Psoas muscle (tissue), 8 donors: ENCODE measurements around the gene MAPT. TPM values are rescaled to one million over a fixed set of nuclear protein-coding genes. Genes with fewer than 3 reads are reported as not detected.

ENCODE experiments used
- ATAC-seq, 4 donors: fragments of 200-7000 bp; cut with Tn5 transposase; one replicate each; pipeline ENCODE4 v1.9.1; 2020; ENCODE audit warnings: moderate library complexity in 3 of 4, mild to moderate bottlenecking in 2 of 4
- DNase-seq, 2 donors: peaks; one replicate each; pipeline ENCODE4 v3.0.0-alpha.2; 2020
- H3K27ac ChIP-seq: fragments of 200-600 bp; one replicate; pipeline ENCODE4 v1.8.0; 2022
- H3K27me3 ChIP-seq, 3 donors: fragments of 200-600 bp in 1 of 3; one replicate each; pipeline versions ENCODE4 v1.6.1 to v1.8.0; 2013 to 2022; ENCODE audit warnings: low read length in 2 of 3, mild to moderate bottlenecking in 2 of 3, moderate library complexity in 1 of 3; ENCODE audit not compliant: insufficient read depth in 3 of 3
- H3K36me3 ChIP-seq, 2 donors: fragments of 200-600 bp in 1 of 2; one replicate each; pipeline versions ENCODE4 v1.6.1 to v1.8.0; 2013 to 2022; ENCODE audit warnings: low read depth in 1 of 2, mild to moderate bottlenecking in 1 of 2, moderate library complexity in 1 of 2; ENCODE audit not compliant: insufficient read depth in 1 of 2
- H3K4me1 ChIP-seq: fragments of 200-600 bp; one replicate; pipeline ENCODE4 v1.8.0; 2022
- H3K4me3 ChIP-seq: fragments of 200-600 bp; one replicate; pipeline ENCODE4 v1.8.0; 2022; ENCODE audit warnings: mild to moderate bottlenecking
- H3K9me3 ChIP-seq: fragments of 200-600 bp; one replicate; pipeline ENCODE4 v1.8.0; 2022
- WGBS, 3 donors: extraction: QIAGEN DNeasy Blood & Tissue Kit; methylation state at CpG; one replicate each; pipeline versions ENCODE4 v1.1.6 to v1.1.7; 2013; 5-methylcytosine and 5-hydroxymethylcytosine counted together
- intact Hi-C, 2 donors: fragments of 100-400 bp; cut with DNase I; formaldehyde crosslinking; loops; one replicate each; pipeline versions ENCODE4 v1.11.0 to v1.14.2; 2022
- polyA plus RNA-seq, 3 donors: library from polyadenylated mRNA; stranded (reverse); fragments of 200-250 nt; gene quantifications; one replicate each; pipeline ENCODE4 v1.2.3, GENCODE V29; 2013
- total RNA-seq, 4 donors: library from RNA; stranded (reverse); fragmentation: NEBNext Ultra II Directional in 2 of 4; extraction: Animal tissue kit (Norgen Biotek cat#: 25700) in 2 of 4; gene quantifications; one replicate each; pipeline versions ENCODE4 v1.2.1 to v1.2.4, GENCODE V29; 2021 to 2023
- TF ChIP-seq, protein P1 (sequence below): fragments of 200-600 bp; IDR thresholded peaks from one replicate; pipeline ENCODE4 v1.8.0; 2022; ENCODE audit warnings: antibody characterized with exemption
- donor health status: healthy with polysubstance abuse.
- donor health status: DM: no; HTN: no; CAD: no; lungs with moderate emphysema.
- donor health status: Bipolar disorder and iron deficiency.
- donor health status: healthy.
- donor health status: DM: yes; HTN: yes; CAD: no.
- donor health status: DM: no; HTN: no; CAD: no.
- donor health status: DM: no; HTN: no; CAD: no.
- donor health status: DM: yes; HTN: yes; CAD: no.

MAPT gene
- total and polyA plus RNA-seq, 7 donors, result 16.0 to 253 (median 104) TPM

DNA sequence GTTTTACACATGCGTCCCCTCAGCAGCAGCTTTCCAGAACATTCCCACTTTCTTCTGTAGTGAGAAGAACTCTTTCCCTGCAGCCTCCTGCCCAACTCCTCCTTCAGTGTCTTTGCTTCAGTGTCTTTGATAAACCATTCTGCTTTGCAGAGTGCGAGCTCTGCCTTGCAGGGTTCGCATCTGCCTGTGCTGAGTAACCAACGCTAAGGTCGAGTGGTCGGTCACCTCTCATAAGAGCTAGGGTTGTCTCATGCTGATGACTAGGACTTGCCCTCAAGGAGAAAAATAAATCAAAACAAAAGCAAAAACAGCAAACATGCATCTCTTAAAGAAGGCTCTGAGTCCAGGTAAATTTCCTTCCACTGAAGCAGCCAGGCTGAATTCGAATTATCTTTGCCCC is 22.7 kb downstream of the MAPT start:
- peaks cover 43% of the 10 kb centered on the region for H3K4me1 ChIP-seq
- ATAC-seq (no peak), DNase-seq (no peak)
- 79 to 83% (median 80%) methylated on average over 7 of the region's 7 CpGs for WGBS, 3 donors
- H3K27ac ChIP-seq, result no peak overlapping the region
- intact Hi-C loops, result no loop called here
- peaks cover 0 to 4% of the 10 kb centered on the region in 2 donors for H3K36me3 ChIP-seq
- no peaks in the 10 kb centered on the region for H3K27me3 ChIP-seq
- H3K9me3 ChIP-seq, result no peaks in the 10 kb centered on the region
- H3K4me3 ChIP-seq, result no peak overlapping the region
- TF ChIP-seq, protein P1, sequence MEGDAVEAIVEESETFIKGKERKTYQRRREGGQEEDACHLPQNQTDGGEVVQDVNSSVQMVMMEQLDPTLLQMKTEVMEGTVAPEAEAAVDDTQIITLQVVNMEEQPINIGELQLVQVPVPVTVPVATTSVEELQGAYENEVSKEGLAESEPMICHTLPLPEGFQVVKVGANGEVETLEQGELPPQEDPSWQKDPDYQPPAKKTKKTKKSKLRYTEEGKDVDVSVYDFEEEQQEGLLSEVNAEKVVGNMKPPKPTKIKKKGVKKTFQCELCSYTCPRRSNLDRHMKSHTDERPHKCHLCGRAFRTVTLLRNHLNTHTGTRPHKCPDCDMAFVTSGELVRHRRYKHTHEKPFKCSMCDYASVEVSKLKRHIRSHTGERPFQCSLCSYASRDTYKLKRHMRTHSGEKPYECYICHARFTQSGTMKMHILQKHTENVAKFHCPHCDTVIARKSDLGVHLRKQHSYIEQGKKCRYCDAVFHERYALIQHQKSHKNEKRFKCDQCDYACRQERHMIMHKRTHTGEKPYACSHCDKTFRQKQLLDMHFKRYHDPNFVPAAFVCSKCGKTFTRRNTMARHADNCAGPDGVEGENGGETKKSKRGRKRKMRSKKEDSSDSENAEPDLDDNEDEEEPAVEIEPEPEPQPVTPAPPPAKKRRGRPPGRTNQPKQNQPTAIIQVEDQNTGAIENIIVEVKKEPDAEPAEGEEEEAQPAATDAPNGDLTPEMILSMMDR, result no peak

DNA sequence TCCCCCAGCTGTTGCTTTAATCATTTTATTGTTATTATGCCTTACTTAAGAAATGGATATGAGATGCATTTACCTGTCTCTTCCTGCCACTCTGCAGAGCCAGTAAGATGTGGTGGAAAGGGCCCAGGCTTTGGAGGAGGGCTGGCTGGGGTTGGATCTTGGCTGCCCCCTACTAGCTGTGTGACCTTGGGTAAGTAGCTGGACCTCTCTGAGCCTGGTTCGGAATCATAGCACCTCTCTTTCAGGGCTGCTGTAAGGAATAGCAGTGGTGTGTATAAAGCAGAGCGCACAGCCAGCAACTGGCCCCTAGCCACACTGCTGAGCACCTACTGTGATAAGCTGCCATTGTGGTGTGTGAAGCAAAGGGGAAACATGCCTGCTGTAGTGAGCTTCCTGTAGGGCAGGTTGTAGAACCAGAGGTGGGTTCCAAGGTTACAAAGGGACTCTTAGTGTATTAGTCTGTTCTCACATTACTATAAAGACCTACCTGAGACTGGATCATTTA is 23.9 kb downstream of the MAPT start:
- 89 to 100% (median 92%) methylated on average over 2 of the region's 2 CpGs for WGBS, 3 donors
- DNase-seq (no peak), ATAC-seq (no peak)
- peaks cover 55% of the 10 kb centered on the region for H3K4me1 ChIP-seq
- H3K4me3 ChIP-seq, result no peak overlapping the region
- H3K9me3 ChIP-seq, result no peaks in the 10 kb centered on the region
- no peak overlapping the region for H3K27ac ChIP-seq
- H3K36me3 ChIP-seq, result peaks cover 0 to 4% of the 10 kb centered on the region in 2 donors
- TF ChIP-seq, protein P1, result no peak
- H3K27me3 ChIP-seq, result no peaks in the 10 kb centered on the region
- intact Hi-C loops, result no loop called here

DNA sequence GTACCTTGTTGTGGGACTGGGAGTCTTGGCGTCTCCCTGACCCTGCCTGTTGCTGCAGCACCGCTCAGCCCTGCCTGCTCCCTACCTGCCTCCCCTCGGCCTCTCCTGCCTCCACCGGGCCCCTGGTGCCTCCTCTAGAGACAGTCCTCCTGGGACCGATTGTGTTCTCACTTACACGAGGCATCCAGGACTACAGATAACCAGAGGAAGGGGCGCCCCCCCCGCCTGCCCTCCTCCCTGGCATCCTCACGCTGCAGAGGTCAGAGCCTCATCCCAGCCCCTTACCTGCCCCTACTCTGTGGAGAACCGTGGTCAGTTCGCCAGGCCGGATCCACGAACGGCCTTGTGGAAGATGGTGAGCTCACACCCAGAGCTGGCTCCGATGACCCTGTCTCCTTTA is 24.8 kb downstream of the MAPT start:
- no peak overlapping the region for H3K4me3 ChIP-seq
- H3K9me3 ChIP-seq, result no peaks in the 10 kb centered on the region
- peaks cover 0 to 4% of the 10 kb centered on the region in 2 donors for H3K36me3 ChIP-seq
- ATAC-seq (peak in 1 of 4 donors; percentile 19), DNase-seq (no peak)
- intact Hi-C loops, result no loop called here
- peaks cover 59% of the 10 kb centered on the region for H3K4me1 ChIP-seq
- peak overlapping the region; percentile 42 for H3K27ac ChIP-seq
- WGBS, 3 donors, result 67 to 83% (median 70%) methylated on average over 14 to 15 of the region's 15 CpGs
- TF ChIP-seq, protein P1, result no peak
- no peaks in the 10 kb centered on the region for H3K27me3 ChIP-seq

DNA sequence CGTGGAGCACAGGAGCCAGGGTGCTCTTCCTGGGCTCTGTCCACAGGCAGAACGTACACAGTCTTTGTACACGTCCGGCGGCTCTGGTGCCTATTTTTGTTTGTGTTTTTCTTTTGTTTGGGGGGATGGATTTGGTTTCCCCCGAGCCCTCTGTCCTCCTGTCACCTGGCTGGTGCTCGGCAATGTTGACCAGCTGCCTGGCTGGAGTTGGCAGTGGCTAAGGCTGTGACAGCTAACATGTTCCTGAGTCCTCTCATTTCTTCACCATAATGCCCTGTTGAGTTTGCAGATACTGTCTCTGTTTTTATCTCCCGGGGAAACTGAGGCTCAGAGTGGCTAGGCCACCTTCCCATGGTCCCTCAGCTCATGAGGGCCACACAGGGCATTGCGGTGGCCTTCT is 25.7 kb downstream of the MAPT start:
- no peak overlapping the region for H3K4me3 ChIP-seq
- intact Hi-C loops, result no loop called here
- peak; percentile 50 to 66 (median 64) for ATAC-seq
- no peaks in the 10 kb centered on the region for H3K9me3 ChIP-seq
- DNase-seq, result no peak
- no peaks in the 10 kb centered on the region for H3K27me3 ChIP-seq
- 33 to 48% (median 41%) methylated on average over 9 of the region's 9 CpGs for WGBS, 3 donors
- no peaks in the 10 kb centered on the region for H3K36me3 ChIP-seq
- TF ChIP-seq, protein P1, result no peak
- H3K27ac ChIP-seq, result peak overlapping the region; percentile 42
- peaks cover 65% of the 10 kb centered on the region for H3K4me1 ChIP-seq
